ENCODE data around the gene CAPN12. TPM values are rescaled to one million over a fixed set of nuclear protein-coding genes. Genes with fewer than 3 reads are reported as not detected.

Gene CAPN12
- total and polyA plus RNA-seq, 2 of the 8 experiments (the other 6 are each of a cell fraction or from before 2014, with no cell fraction given) = 8.8 to 20.0 TPM

DNA sequence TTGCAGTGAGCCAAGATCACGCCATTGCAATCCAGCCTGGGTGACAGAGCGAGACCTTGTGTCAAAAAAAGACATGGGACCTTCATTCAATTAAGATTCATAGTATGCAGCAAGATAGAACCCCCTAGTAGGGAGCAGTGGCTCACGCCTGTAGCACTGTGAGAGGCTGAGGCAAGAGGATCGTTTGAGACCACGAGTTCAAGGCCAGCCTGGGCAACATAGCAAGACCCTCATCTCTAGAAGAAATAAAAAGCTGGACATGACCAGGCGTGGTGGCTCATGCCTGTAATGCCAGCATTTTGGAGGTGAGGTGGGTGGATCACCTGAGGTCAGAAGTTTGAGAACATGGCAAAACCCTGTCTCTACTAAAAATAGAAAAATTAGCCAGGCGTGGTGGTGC is 36.2 kb upstream of the CAPN12 start (continued):
- TF ChIP-seq, protein P1, sequence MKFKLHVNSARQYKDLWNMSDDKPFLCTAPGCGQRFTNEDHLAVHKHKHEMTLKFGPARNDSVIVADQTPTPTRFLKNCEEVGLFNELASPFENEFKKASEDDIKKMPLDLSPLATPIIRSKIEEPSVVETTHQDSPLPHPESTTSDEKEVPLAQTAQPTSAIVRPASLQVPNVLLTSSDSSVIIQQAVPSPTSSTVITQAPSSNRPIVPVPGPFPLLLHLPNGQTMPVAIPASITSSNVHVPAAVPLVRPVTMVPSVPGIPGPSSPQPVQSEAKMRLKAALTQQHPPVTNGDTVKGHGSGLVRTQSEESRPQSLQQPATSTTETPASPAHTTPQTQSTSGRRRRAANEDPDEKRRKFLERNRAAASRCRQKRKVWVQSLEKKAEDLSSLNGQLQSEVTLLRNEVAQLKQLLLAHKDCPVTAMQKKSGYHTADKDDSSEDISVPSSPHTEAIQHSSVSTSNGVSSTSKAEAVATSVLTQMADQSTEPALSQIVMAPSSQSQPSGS (IDR thresholded peaks at IDR 0.05; ENCODE audit: low read length) = no peak
- TF ChIP-seq SP2 (IDR thresholded peaks at IDR 0.05; ENCODE audit: low read length) (no peak), BRCA1 (IDR thresholded peaks at IDR 0.05; ENCODE audit: low read depth, low read length) (no peak)
- TF ChIP-seq, protein P2, sequence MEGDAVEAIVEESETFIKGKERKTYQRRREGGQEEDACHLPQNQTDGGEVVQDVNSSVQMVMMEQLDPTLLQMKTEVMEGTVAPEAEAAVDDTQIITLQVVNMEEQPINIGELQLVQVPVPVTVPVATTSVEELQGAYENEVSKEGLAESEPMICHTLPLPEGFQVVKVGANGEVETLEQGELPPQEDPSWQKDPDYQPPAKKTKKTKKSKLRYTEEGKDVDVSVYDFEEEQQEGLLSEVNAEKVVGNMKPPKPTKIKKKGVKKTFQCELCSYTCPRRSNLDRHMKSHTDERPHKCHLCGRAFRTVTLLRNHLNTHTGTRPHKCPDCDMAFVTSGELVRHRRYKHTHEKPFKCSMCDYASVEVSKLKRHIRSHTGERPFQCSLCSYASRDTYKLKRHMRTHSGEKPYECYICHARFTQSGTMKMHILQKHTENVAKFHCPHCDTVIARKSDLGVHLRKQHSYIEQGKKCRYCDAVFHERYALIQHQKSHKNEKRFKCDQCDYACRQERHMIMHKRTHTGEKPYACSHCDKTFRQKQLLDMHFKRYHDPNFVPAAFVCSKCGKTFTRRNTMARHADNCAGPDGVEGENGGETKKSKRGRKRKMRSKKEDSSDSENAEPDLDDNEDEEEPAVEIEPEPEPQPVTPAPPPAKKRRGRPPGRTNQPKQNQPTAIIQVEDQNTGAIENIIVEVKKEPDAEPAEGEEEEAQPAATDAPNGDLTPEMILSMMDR (IDR thresholded peaks at IDR 0.05; ENCODE audit: control extremely low read depth in 1 of 3, insufficient read depth in 1 of 3, low read depth in 1 of 3, low read length in 3 of 3) = no peak
